ENCODE measurements around the gene NARF.

The NARF gene

GRCh38 chr17:82433560-82434215 lies 24.9 kb upstream of the NARF start:
- DNase-seq (ENCODE audit: low spot score) = no peak

DNA sequence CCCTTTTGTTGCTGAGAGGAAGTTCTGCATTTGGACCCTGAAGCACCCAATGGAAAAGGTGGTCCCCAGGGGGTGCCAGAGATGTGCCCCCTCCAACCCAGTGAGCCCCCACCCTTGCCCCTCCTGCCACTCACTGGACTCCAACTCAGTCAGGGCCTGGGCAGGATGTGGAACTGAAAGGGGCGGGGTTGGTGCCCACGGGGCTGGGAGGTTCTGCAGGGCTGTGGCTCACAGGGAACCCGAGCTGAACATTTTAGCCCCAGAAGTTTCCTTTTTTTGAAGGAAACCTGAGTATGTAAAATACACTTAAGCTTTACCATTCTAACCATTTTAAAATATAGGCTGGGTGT lies 24.4 kb upstream of the NARF start:
- no peak for DNase-seq (ENCODE audit: low spot score)

DNA sequence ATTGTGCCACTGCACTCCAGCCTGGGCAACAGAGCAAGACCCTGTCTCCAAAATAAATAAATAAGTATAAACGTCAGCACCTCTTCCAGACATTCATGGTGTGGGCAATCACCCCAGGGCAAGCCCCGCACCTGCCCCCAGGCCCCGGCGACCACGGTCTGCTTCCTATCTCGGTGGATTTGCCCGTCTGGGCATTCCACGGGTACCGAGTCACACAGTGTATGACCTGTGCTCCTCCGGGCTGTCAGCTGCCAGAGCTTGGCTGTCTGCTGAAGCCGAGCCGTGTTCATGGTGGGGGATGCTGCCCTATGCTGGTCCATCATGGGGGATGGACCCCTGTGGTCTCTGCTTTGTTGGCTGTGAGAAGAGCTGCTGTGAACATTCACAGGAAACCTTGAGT lies 23.4 kb upstream of the NARF start:
- peak; percentile 48 for DNase-seq (ENCODE audit: low spot score)

DNA sequence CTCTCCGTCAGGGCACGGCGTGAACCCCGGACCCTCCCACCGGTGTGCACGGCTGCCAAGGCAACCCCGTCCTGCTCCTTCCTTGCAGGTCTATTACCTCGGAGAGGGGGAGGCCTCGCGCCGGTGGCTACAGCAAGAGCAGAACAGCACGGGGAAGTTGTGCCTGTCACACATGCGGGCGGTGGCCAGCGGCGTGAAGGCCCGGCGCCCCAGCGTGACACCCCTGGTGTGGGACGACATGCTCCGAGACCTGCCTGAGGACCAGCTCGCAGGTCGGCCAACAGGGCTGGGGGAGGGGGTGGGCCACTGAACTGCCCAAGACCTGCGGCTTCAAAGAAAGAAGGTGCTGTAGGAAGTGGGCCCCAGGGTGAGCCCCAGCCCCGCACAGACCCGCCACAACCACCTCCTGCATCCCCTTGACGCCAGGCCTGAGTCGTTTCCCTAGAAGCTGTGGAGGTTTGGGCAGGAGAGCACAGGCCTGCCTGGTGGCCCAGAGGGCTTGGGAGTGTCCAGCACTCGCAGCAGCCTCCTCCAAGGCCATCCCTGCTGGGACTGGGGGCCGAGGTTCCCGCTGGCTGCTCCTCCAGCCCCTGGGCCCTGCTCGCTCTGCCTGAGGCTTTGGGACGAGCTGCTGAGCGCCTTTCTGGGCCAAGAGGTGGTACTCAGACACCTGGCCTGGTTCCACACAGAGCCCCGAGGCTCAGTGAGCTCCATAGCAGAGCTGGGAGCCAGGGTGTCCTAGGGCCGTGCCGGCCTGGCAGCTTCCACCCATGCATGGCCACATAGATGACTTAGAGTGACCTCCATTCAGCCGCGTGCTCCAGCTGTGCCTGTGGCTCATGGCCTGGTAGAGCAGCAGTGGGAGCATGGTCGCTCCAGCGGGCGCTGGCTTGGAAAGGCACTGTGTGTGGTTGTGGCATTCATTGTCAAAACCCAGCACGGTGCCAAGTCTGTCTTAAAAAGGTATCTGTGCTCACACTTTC lies 22.6 kb upstream of the NARF start:
- DNase-seq (ENCODE audit: low spot score) = no peak

GRCh38 chr17:82436601-82437324 lies 21.8 kb upstream of the NARF start:
- no peak for DNase-seq (ENCODE audit: low spot score)

- DNase-seq (ENCODE audit: low spot score) = no peak
Measured at GRCh38 chr17:82437325-82437668, 21.2 kb upstream of the NARF start.

DNA sequence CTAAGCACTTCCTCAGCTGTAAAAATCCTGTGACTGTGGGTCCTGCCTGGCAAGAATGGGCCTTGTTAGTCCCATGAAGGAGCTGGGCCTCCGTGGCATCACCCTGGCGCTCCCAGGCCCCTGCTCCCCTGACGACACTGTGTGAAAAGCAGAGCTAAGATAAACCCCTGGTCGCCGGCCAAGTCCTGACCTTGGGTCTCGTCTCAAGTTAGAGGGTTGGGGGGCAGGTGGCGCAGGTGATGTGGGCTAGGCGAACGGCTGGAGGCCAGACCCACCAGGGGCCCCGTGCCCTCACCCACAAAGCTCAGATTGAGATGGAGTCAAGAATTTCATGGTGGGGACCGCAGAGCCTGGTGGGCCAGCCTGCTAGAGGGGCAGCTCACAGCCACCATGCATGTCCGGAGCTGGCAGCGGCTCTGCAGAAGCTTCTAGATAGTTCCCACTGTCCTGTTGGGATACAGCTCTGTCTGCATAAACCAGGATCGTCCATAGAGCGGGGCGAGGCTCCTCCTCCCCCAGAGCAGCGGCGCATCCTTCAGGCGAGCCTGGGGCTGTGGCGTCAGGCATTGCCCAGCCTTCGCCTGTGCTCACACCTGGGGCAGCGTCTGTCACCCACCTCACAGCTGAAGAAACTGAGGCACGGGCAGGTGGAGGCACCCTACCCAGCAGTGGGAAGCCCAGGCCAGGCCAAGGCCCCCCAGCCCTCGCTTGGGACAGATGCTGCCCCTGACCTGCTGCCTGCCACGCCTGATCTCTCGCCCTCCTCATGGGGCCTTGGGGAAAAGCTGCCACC lies 19.9 kb upstream of the NARF start:
- DNase-seq (ENCODE audit: low spot score) = no peak

DNA sequence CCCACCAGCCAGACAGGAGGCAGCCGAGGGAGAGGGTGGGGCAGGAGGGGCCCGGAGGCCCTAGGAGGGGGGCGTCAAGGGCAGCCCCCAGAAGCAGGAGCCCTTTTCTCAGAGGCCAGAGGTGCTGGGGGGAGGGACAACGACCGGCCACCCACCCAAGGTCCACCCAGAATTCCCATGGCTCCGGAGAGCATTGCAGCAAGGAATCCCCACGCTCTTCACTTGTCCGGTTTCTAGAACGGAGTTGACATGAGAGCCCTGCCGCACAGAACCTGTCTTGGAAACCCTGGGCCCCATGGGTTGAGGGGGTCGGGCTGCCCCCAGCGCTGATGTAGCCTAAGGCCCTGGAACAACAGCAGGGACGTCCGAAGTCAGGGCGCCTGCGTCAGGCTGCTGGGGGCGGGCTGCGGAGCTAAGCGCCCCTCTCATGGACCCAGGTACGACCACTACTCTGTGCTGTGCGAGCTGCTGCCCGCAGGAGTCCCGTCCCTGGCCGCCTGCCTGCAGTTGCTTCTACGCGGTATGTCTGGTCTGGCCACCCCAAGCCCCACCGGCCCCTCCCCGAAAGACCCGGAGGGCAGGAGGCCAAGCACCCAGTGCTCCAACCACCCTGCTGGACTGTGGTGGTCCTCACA lies 19.2 kb upstream of the NARF start:
- DNase-seq (ENCODE audit: low spot score) = no peak

DNA sequence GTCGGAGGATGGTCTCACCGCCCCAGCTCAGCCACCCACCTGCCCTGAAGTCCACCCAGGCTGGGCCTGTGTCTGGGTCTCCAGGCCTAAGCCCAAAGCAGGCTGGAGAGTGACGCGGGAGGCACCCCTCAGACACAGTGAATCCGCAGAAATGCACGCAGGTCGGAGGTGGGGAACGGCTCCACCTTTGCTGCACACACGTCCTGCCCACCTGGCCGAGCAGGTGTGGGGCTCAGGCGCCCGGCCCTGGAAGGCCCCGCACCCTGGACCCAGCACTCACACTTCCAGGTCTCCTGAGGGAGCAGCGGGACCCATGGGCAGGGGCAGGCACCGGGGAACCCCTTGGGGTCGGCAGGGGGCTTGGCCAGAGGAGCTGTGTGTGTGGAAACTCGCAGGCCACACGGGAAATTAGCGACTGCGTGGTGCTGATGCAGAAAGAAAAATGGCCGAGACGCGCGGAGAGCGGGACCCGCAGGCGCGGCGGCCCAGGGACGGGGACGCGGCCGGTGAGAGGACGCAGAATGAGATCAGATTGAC lies 18.6 kb upstream of the NARF start:
- no peak for DNase-seq (ENCODE audit: low spot score)

DNA sequence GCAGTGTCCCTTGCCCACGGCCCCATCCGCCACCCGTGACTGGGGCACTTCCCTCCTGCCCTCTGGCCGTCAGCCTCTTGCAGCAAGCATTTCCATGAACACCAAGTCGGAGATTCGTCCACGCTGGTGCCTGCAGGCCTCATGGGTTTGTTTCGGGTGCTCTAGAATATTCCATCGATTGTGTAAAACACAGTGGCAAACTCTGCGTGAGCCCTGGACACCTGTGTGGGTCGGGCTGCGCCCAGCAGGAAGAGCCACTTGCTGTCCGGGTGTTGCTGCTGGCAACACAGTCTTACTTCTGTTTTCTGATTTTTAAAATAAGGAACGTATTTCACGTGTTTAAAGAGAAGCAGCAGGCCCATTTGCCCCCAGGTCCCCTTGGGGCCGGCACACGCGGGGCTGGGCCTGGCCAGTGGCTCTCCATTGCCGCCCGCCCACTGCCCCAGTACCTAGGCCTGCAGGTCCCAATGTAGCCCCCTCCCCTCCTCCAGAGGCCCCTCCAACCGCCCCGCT lies 18.0 kb upstream of the NARF start:
- DNase-seq (ENCODE audit: low spot score) = no peak

GRCh38 chr17:82440991-82441627 lies 17.4 kb upstream of the NARF start:
- DNase-seq (ENCODE audit: low spot score) = no peak

DNA sequence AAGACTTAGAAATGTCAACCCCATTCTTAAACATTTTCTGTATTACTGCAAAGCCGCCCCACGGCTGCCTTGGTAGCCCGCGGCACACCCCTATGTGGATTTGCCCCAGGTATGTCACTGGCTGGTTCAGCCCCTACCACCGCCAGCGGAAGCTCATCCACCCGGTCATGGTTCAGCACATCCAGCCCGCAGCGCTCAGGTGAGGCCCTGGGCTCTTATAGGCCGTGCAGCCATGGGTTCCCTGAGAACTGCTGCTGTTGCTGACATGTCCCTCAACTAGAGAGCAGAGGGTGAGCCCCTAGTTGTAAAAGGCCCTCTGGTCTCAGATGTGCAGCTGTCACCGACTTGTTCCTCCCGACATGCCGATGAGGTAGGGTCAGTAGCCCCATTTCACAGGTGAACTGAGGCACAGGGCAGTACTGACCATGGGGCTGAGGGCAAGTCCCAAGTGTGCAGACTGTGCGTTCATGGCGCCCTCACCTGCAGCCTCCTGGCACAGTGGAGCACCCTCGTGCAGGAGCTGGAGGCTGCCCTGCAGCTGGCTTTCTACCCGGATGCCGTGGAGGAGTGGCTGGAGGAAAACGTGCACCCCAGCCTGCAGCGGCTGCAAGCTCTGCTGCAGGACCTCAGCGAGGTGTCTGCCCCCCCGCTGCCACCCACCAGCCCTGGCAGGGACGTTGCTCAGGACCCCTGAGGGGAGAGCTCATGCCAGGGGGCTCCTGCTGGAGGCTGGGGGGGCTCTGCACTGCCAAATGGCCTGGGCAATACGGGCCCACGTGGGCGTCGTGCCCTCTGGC lies 16.7 kb upstream of the NARF start:
- DNase-seq (ENCODE audit: low spot score) = no peak

DNA sequence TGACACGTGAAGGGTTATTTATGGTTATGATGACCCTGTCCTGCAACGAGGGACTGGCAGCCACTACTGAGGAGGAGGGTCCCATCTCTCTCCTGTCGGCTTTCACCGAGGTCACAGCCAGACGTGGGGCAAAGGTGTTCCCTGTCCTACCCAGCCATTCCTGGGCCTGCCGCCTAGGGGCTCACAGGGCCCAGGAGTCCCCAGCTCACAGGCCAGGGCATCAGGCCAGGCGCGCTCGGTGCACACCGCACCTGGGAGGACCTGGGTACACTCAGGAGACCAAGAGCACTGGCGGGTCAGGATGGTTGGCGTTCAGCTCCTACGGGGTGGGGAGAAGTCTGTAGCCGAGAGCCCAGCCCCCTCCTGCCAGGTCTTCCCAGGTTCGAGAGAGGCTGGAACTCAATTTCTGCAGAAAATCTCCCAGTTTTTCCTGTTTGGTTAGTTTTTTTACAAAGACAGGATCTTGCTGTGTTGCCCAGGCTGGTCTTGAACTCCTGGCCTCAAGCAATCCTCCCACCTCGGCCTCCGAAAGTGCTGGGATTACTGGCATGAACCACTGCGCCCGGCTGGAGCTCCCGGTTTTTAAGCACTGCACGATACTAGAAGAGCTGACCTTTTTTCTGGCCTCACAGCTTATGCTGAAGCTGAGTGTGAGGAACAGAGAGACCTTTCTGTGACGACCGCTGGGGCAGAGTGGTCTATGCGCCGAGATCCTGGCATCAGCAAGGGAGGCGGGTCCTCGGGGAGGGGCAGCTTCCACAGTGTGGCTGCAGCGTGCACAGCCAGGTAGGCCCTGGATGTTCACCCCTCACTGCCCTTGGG lies 15.7 kb upstream of the NARF start:
- DNase-seq (ENCODE audit: low spot score) = no peak

- no peak for DNase-seq (ENCODE audit: low spot score)
Measured at GRCh38 chr17:82443465-82444283, 14.9 kb upstream of the NARF start.

DNA sequence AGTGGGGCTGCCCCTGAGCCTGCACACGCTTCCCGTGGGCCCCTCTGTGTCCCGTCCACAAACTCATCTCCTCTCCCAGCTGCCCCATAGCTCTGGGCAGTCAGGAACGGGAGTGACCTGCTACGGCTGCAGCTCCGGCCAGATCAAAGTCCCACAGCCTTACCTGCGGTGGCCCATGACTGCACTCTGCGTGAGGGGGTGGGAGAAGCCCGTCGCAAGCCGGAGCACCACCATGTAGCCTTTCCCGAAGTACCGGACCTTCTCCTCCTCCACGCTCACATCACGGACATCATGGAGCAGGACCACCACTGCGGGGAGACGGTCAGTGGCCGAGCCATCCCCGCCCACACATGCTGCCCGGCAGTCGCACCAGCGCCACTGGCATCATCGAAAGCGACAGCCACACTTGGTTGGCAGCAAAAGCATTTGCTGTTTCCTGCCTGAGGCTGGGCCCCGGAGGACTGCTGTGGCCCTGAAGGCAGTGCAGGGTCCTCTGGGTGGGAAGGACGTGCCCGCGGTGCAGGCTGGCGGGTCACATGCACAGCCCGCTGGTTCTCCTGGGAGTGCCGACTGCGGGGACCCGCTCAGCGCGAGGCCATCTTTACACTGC lies 14.2 kb upstream of the NARF start:
- no peak for DNase-seq (ENCODE audit: low spot score)

DNA sequence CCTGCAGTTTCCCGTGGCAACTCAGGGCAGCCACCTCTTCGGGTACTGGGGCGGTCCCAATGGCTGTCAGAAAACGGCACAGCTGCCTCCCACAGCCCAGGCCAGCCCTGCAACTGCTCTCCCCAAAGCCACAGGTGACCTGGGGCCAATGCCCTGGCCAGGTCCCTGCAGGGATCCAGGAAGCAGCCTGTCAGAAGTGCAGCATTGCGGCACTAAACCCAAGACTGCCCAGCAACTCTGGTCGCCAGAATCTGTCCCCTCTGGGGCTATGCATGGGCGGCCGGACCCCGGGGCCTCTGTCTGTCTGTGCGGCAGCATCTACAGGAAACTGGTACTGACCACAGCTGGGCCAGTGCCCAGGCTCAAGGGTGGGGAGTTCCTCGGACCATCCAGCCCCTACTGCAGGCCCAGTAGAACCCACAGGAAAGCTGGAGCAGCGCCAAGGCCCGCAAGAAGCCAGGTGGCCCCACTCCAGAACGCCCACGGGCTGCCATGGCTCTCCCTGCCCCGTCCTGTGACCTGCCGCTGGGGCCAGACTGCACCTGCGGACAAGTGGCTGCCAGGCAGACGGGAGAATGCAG lies 13.5 kb upstream of the NARF start:
- DNase-seq (ENCODE audit: low spot score) = no peak

- DNase-seq (ENCODE audit: low spot score) = no peak
Measured at GRCh38 chr17:82445542-82445941, 13.0 kb upstream of the NARF start.

Data from hepatic stellate cell (primary cell).